ENCODE data around the gene CDH4.

DNA sequence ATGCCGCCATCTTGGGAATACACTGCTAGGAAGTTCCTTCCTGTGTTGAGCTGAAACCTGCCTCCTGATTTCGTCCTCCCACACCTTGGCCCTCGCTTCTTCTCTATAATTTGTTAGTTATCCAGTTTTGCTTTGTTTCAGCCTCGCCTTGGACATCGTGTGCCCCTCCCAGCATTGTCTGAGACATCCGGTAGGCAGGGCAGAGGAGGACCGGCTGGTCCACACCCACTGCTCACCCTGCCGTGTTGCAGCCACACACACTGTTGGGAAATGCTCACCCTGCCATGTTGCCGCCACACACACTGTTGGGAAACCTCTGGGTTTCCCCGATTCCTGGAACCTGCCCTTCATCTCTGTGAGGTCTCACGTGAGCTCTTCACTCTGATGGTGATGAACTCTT is 105.1 kb downstream of the CDH4 start:
- TF ChIP-seq, protein P1, sequence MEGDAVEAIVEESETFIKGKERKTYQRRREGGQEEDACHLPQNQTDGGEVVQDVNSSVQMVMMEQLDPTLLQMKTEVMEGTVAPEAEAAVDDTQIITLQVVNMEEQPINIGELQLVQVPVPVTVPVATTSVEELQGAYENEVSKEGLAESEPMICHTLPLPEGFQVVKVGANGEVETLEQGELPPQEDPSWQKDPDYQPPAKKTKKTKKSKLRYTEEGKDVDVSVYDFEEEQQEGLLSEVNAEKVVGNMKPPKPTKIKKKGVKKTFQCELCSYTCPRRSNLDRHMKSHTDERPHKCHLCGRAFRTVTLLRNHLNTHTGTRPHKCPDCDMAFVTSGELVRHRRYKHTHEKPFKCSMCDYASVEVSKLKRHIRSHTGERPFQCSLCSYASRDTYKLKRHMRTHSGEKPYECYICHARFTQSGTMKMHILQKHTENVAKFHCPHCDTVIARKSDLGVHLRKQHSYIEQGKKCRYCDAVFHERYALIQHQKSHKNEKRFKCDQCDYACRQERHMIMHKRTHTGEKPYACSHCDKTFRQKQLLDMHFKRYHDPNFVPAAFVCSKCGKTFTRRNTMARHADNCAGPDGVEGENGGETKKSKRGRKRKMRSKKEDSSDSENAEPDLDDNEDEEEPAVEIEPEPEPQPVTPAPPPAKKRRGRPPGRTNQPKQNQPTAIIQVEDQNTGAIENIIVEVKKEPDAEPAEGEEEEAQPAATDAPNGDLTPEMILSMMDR (tag by site-specific recombination; IDR thresholded peaks at IDR 0.05) = no peak
- TF ChIP-seq ZNF239 (tag by site-specific recombination; IDR thresholded peaks at IDR 0.05) = no peak
- no peak for TF ChIP-seq OSR2 (tag by site-specific recombination; IDR thresholded peaks at IDR 0.05)
- TF ChIP-seq REPIN1 (tag by site-specific recombination; IDR thresholded peaks at IDR 0.05; ENCODE audit: low read depth) = no peak
- no peak for TF ChIP-seq ZNF146 (tag by site-specific recombination; IDR thresholded peaks at IDR 0.05)
- no peak for TF ChIP-seq ZNF747 (tag by site-specific recombination; IDR thresholded peaks at IDR 0.05)
- TF ChIP-seq, protein P2, sequence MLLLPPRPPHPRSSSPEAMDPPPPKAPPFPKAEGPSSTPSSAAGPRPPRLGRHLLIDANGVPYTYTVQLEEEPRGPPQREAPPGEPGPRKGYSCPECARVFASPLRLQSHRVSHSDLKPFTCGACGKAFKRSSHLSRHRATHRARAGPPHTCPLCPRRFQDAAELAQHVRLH (tag by site-specific recombination; IDR thresholded peaks at IDR 0.05) = no peak
- no peak for TF ChIP-seq YY1 (tag by site-specific recombination; IDR thresholded peaks at IDR 0.05)
- no peak for TF ChIP-seq ZNF664 (tag by site-specific recombination; IDR thresholded peaks at IDR 0.05)
- TF ChIP-seq PRDM1 (tag by site-specific recombination; IDR thresholded peaks at IDR 0.05) = no peak
